Measurements from ENCODE around the gene CCDC73.
"Not testable (repeated sequence)": the region's sequence is repeated elsewhere in the genome, so short reads cannot be mapped to it uniquely, and the experiment has no call there.

- TF ChIP-seq CTCF (IDR thresholded peaks at IDR 0.05; ENCODE audit: low read depth, low read length); EZH2phosphoT487 (IDR thresholded peaks at IDR 0.05; ENCODE audit: low read depth): not testable (repeated sequence)
Measured at GRCh38 chr11:32780839-32781238, 13.6 kb downstream of the CCDC73 start.
